Activated CD8-positive, alpha-beta memory T cell treated with anti-CD3 and anti-CD28 coated beads for 48 hours (primary cell): ENCODE measurements around the gene GCNT4.
"Not testable (repeated sequence)": the region's sequence is repeated elsewhere in the genome, so short reads cannot be mapped to it uniquely, and the experiment has no call there.

Experiments
- DNase-seq, 3 experiments: peaks; one replicate each; pipeline ENCODE4 v3.0.0-alpha.2; 2020; ENCODE audit warnings: low read depth in 2 of 3, low spot score in 2 of 3

GCNT4 gene, protein sequence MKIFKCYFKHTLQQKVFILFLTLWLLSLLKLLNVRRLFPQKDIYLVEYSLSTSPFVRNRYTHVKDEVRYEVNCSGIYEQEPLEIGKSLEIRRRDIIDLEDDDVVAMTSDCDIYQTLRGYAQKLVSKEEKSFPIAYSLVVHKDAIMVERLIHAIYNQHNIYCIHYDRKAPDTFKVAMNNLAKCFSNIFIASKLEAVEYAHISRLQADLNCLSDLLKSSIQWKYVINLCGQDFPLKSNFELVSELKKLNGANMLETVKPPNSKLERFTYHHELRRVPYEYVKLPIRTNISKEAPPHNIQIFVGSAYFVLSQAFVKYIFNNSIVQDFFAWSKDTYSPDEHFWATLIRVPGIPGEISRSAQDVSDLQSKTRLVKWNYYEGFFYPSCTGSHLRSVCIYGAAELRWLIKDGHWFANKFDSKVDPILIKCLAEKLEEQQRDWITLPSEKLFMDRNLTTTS

DNA sequence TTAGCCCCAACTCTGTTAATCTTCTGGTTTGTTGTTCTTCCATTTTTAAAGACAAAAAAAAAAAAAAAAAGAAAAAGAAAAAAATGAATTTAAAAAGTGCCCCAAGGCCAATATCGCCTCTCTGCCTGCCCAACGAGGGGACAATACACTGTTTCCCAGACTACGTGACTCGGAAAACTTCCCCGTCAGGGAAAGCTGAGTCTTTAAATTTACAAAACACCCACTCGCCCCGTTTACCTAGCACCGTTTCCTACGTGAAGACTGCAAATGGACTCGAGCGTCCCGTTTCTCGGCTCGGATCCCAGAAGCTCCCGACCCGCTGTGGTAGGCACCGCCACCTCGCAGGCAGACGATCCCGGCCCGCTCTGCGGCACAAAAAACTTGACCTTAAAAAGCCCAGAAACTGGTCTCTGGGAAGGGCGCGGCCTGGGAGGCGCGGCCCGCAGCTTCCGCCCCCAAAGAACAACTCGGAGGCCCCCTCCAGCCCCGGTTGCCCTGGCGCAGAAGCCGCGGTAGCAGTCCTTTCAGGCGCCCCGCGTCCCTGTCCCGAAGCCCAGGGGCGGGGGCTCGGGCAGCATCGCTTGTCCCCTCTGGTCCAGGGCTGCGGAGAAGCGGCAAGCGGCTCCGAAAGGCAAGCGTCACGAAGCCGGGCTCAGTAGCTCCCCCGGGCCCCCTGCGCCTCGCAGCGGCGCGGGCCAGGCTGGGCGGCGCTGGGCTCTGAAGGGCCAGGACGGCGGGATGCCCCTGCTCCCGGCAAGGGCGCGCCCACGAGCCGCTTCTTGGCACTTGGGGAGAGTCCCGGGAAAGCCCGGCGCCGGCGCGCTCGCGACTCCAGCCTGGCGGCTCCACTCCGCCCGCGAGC is at the start of gene GCNT4:
GCNT4 (minus strand) TSS at position 367 of the 862 bp plus-strand sequence. CDS start 22,521 bp downstream, outside the sequence.
- peak in 2 of 3 experiments; percentile 23 to 31 for DNase-seq

DNA sequence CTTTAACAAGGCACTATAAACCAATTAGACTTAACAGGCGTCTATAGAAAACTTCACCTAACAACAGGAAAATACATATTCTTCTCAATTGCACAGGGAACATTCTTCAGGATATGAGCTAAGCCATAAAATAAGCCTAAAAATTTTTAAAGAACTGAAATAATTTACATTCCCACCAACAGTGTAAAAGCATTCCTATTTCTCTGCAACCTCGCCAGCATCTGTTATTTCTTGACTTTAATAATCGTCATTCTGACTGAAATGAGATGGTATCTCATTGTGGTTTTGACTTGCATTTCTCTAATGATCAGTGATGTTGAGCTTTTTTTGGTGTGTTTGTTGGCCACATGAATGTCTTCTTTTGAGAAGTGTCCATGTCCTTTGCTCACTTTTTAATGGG is 43.6 kb upstream of the GCNT4 start:
- not testable (repeated sequence) for DNase-seq

DNA sequence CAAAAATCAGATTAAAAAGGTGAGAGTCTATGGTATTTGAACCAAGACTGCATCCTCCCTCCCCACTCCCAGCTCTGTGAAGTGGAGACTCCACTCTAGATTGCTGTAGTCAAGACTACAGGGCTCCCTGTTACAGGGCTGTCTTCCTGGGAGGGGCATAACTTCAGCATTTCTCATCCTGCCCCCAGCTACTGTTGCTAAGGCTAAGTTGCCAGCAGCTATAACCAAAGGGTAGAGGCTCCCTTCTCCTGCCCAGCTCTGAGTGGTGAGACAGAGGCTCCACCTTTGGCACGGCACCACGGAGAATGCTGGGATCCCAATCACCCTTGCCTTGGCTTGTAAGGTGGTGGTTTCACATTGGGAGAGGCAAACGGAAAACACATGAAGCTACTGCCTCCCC is 39.2 kb upstream of the GCNT4 start:
- DNase-seq, result no peak

DNA sequence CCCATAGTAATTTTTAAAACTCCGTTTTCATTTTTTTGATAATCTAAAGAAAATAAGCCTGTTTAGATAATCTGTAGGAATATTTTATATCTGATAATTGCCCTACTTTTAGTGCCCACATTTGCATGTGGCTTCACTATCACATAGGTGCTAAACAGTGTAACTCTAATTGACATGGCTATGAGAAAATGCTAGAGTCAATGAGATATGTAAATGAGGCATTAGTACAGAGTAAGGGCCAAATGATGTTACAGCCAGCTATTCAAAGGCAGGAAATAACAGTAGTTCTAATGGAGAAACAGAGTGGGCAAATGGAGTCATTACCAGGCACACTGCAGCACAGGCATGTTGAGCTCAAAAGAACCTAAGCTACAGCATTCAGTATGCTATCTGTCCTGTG is 37.3 kb upstream of the GCNT4 start:
- DNase-seq, result no peak

DNA sequence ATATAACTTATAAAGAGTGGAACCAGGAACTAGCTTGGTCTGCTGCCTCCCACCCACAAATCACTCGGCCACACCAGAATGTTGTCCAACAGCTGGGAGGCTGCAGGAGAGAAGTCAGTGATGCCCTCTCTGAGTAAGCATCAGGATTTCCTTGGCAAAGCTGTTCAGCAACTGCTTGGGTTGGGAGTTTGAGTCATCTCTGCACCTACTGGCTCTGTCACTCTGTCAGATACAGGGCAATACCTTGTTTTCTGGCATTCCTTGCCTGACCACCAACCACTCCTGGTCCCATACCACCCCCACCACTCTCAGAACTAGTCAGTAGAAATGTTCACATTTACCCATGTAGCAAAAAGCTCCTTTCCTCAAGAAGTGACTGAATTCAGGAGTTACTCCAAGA is 36.8 kb upstream of the GCNT4 start:
- no peak for DNase-seq

DNA sequence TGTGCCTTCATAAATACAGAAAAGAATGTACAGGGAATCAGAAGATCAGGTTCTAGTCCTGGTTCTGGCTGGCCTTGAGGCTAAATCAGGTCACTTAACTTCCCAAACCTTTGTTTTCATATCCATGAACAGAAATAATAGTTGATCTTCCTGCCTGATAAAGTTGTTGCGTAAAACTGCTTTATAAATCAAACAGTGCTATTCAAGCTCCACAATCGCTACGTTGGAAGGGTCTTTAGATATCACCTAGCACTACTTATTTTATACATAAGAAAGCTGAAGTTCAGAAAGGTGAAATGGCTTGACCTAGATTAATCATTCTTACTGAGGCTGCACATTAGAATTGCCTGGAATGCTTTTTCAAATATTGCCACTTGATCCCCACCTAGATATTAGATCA is 36.3 kb upstream of the GCNT4 start:
- no peak for DNase-seq

DNA sequence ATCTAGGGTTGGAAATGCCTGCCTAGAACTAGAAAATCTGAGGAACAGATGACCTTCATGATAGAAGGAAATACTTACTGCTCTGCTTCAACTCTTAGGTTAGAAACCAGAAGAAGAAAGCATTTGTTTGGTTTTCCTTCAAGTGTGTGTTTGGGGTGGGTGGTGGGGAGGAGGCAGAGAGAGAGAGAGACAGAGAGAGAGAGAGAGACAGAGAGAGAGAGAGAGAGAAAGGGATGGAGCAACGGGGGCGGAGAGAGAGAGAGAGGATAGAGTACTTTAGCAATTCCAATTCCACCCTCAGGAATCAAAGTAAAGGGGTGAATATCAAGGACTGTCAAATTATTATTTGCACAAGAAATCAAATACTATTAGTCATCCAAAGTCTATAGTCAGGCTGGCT is 29.2 kb upstream of the GCNT4 start:
- no peak for DNase-seq

DNA sequence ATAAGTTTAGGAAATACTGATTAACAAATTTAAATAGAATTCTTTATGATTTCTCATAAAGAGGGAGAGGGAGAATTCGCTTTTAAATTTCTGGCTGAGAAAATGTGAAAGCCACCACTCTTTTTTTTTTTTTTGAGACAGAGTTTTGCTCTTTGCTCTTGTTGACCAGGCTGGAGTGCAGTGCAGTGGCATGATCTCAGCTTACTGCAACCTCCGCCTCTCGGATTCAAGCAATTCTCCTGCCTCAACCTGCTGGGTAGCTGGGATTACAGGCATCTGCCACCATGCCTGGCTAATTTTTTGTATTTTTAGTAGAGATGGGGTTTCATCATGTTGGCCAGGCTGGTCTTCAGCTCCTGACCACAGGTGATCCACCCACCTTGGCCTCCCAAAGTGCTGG is 27.0 kb upstream of the GCNT4 start:
- not testable (repeated sequence) for DNase-seq

DNA sequence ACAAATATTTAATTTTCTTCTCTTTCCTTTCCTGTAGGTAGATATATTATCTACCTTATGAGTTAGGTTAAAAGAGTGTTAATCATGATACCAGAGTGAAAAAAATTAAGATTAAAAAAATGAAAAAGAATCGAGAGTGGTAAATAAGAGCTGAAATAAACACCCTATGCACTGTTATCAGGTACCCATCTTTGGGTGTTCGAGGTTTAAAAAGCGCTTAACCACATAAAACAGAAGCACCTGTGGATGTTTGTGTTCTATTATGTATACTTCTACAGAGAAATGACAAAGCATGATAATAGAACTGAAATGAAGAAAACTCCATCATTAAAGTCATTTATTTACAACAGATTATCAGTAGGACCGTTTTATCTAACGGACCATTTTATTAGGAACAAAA is 25.7 kb upstream of the GCNT4 start:
- DNase-seq, result no peak

DNA sequence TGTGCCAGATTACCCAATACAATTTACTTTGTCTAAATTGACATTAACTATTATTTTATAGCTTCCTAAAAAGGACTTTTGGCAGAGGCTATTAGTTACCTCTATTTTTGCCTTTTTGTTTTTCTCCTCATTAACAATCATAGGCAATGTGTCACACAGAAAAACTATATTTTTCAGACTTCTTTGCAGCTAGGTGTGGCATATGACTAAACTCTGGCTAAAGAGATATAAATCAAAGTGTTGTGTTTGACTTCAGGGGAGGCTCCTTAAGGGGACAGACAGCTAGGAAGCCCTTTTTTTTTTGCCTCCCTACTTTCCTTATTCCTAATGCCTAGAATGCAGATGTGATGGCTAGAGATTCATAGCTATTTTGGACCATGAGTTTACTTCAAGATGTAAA is 19.7 kb upstream of the GCNT4 start:
- no peak for DNase-seq

DNA sequence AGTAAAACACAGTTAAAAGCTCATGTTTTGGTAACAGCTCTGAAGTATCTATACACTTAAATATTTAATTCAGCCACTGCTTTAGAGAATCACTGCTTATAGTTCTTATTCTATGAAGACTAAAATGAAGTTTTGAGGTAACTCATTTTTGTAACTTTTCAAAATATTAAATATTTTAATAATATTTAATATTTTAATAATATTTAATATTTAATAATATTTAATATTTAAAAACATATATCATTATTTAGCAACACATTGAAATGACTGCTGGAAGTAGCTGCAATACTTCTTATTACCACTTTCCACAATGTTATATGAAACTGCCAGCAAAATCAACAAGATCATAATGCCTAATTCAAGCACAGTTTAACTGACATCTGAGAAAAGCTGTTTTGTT is 18.7 kb upstream of the GCNT4 start:
- DNase-seq, result no peak

DNA sequence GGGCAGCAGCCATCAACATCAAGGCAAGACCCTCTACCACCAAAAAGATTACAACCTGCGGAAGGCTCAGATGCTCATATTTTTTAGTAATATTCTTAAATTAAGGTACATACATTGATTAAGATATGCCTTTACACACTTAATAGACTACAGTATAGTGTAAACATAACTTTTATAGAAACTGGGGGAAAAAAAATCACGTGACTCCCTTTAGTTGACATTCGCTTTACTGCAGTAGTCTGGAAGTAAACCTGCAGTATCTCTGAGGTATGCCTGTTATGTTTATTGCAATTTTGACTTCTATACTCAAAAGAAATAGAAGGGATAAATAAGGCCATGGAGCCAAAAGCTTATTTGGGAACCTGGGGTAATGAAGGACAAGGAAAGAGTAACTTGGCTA is 15.1 kb upstream of the GCNT4 start:
- no peak for DNase-seq

DNA sequence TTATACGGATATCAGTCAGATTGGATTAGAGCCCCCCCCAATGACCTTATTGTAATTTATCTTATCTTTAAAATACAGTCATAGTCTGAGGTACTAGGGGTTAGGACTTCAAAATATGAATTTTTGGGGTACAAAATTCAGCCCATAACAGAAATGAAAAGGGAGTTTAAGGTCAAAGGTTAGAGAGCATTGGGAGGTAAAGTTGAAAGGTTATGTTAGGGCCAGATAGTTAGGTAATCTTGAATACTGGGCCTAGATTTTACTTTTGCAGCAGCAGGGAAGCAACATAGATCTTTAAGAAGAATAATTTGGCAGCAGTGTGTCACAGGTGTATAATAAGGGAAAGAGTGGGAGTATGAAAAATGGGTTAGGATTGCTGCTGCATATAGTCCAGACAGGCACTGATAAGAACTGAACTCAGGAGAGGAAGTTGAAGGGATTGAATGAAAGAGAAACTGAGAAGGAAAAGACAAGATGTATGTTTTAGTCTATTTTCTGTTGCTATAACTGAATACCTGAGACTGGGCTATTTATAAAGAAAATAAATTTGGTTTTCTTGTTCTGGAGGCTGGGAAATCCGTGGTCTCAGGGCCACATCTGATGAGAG is 10.7 kb upstream of the GCNT4 start:
- DNase-seq, result no peak

DNA sequence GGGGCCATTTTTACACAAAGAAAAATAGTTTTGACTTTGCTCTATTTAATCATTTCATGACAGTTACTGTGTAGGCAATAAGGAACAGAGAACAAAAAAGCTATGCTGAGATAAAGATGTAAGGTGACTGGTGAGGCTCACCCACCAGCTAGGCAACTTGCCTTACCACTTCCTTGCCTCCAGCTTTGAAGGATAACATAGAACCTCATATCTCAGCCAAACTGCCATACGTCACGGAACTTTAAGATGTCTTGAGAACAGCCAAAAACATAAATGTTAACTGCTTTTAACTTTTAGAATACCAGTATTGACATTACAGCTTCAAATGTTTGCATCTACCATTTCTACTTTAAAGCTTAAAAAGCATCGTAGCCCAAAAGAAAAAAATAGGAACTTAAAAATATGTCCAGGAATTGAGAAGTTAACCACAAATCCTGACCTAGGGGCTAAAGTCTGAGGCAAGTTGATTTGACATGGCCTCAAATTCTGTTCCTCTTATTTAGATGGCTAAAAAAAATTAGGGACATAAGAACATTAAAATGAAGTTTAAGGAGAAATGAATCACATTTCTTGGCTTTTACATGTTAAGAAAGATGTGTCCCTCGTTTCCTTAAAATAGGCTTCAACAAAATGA is 7.7 kb upstream of the GCNT4 start:
- no peak for DNase-seq

DNA sequence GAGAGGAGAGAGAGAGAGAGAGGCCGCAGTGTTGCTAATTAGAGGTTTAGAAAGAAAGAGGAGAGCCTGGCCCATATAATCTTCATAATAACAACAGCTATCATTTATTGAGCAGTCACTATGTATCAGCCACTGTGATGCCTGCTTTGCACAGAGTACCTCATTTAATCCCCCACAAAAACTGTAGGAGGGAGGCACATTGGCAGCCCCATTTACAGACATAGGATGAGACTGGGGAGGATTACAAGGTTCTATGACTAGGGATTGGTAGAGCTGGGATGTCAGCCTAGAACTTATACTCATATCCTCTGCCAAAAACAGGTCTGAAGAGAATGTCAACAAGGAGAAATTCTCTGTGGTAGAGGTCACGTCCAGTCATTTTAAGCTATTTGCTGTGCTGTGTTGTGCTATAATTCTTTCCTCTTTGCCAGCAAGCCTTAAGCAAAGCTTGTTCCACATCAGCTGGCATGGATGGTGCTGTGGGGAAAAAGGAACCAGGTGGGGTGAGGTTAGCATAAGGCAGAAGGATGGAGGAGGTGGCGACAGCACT is 6.7 kb upstream of the GCNT4 start:
- no peak for DNase-seq

DNA sequence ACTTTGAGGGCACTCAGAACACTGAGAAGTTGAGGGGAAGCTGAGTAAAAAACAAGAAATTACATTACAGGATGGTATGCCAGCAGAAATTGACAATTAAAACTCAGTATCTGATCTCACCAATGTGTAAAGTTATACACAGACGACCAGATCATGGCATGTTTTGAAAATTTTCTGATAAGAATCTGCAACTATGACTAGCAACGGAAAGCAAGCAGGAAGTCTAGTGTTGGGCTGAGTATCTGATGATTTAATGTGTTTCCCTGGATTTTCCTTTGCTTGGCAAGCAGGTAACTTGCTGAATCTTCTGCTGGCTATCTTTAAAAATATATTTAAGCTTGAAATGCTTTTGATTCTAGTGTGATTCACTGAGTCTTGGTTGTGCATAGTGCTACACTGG is 5.2 kb upstream of the GCNT4 start:
- DNase-seq, result no peak

DNA sequence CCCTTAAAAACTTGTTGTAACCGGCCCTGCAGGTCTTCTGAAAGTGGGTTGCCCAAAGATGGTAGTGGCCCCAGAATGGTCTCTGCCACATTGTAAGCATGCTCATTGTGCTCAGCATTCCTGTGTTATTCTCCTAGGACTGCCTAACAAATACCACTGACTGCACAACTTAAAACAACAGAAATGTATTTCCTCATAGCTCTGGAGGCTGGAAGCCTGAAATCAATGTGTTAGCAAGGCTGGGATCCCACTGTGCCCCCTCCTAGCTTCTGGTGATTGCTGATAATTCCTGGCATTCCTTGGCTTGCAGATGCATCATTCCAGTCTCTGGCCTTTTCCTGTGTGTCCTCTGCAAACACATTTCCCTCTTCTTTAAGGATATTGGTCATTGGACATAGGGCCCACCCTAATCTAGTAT is 3.4 kb upstream of the GCNT4 start:
- no peak for DNase-seq

DNA sequence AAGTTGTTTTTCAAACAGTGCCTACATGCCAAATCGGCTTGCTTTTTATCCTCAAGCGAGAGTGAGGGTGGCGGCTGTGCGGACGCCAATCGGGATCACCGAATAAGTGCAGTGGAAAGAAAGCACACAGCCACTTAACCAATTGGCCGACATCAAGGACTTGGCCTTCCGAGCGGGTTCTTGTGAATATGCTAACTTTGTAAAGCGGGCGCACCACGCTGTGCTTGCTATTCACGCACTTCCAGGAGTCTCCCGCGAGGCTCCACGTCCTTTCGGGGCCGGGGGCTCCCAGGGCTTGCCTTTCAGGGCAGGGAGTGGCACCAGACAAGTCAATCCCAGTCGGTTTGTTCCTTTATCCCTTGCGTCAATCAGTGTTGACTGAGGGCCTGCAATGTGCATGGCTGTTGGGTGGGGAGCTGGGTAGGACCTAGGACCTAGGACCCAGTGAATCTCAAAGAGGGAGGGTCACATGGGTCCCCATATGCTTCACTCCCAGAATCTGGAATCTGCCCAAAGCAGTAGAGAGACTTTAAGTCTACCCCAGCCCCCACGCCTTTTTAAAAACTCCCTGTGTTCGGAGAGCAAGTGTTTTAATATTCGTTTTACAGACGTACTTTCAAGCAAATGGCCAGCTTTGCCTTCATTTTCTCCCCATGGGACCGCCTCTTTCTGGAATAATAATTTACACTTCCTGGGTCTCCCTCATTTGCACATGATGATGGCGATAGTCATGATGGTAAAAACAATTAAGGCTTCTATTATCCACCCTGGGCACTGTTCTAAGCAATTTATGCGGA is 2.0 kb upstream of the GCNT4 start:
- DNase-seq, result no peak

DNA sequence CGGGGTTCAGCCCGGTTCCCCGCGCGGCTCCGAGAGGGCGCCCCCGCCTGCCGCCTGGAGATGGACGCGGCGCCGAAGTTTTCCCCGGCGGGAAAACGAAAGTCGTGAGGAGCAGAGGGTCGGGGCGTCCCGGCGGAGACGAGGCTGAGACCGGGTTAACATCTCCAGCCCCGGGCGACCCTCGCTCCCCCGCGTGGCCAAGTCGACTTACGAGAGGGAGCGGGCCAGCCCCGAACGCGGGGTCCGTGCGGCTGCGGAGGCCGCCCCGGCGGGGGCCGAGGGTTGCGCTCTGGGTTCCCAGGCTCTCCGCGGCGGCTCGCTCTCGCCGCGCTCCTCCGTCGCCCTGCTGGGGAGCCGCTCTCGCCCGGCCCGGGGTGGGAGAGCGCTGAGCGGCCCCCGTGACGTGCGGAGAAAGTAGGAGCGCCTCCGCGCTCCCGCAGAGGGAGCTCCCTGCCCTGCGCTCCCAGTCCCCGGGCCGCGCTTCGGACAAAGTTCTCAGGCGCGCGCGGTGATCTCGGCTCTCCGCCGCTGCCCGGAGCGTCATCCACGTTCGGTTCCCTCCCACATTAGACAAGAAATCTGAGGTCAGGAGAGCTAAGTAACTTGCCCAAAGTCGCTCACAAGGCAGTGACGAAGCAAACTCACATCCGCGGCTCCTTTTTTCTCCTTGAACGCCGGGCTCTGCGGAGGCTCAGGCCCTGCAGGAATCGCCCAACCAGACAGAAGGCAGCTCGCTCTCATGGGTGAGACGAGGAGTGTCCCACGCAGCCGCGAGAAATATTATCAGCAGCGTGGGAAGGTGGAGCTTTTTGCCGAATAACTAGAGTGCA is 1.2 kb upstream of the GCNT4 start:
- peak in 1 of 3 experiments; percentile 39 for DNase-seq

DNA sequence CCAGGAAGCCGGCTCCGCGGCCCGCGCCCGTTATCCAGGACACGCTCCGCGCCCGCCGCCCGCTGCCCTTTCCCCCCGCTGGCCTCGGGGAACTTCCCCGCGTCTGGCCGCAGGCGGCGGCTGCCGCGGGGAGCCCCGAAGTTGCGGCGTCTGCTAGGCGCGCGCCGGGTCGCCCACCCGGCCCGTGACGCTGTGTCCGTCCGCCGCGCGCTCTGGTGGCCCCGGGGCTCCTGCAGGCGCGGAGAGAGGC is 621 bp upstream of the GCNT4 start:
- DNase-seq, result no peak
